SK-N-SH (cell line): ENCODE data around the gene TMEM107. TPM values are rescaled to one million over a fixed set of nuclear protein-coding genes. Genes with fewer than 3 reads are reported as not detected.

Experiments
- CTCF ChIA-PET: fragments of 300-600, 350-600 bp; formaldehyde crosslinking; extraction: SDS; loops from one replicate; lab custom pipeline; 2021; lab: Yijun Ruan, JAX
- POLR2A ChIA-PET: fragments of 350-600 bp; sonication (Branson Sonifier 250); formaldehyde crosslinking; extraction: SDS; loops from one replicate; lab custom pipeline; 2020; ENCODE audit warnings: antibody characterized with exemption, inconsistent platforms; lab: Yijun Ruan, JAX
- DNase-seq: peaks from one replicate; pipeline ENCODE4 v3.0.0; 2012
- H2AFZ ChIP-seq: fragments of 200-600 bp; sonication (generic); 2 replicates; pipeline ENCODE4 v1.8.1; 2016; ENCODE audit warnings: antibody characterized with exemption, mild to moderate bottlenecking, low read depth
- H3F3A ChIP-seq: fragments of 200-600 bp; sonication (generic); replicated peaks from 2 replicates; pipeline ENCODE3; 2016; ENCODE audit warnings: antibody characterized with exemption, mild to moderate bottlenecking; ENCODE audit not compliant: insufficient read depth
- H3K27ac ChIP-seq, 2 experiments: fragments of 200-500 bp in 1 of 2; fragments of 200-600 bp in 1 of 2; sonication (Bioruptor generic) in 1 of 2; sonication (generic), shearing (Covaris generic) in 1 of 2; 2 replicates each; pipeline versions ENCODE4 v1.5.1 to v1.6.1; 2014 to 2016; ENCODE audit warnings: low read depth in 2 of 2, inconsistent platforms in 1 of 2, low read length in 1 of 2, mild to moderate bottlenecking in 1 of 2, mixed read lengths in 1 of 2
- H3K27me3 ChIP-seq: fragments of 200-600 bp; sonication (generic), shearing (Covaris generic); 2 replicates; pipeline ENCODE4 v1.6.1; 2016; ENCODE audit warnings: mixed run types; ENCODE audit not compliant: insufficient read depth
- H3K36me3 ChIP-seq, 2 experiments: fragments of 200-500 bp in 1 of 2; fragments of 200-600 bp in 1 of 2; sonication (Bioruptor generic) in 1 of 2; sonication (generic) in 1 of 2; replicated peaks in 1 of 2; 2 replicates each; pipeline versions ENCODE3 to v1.5.1; 2014 to 2016; ENCODE audit warnings: low read length in 1 of 2, mild to moderate bottlenecking in 1 of 2; ENCODE audit not compliant: insufficient read depth in 2 of 2, control insufficient read depth in 1 of 2
- H3K4me1 ChIP-seq, 2 experiments: fragments of 200-500 bp in 1 of 2; fragments of 200-600 bp in 1 of 2; sonication (Bioruptor generic) in 1 of 2; sonication (generic), shearing (Covaris generic) in 1 of 2; 2 replicates each; pipeline versions ENCODE4 v1.5.1 to v1.6.1; 2014 to 2016; ENCODE audit warnings: low read depth in 1 of 2, low read length in 1 of 2, mixed run types in 1 of 2; ENCODE audit not compliant: insufficient read depth in 2 of 2, control insufficient read depth in 1 of 2
- H3K4me2 ChIP-seq: fragments of 200-600 bp; sonication (generic), shearing (Covaris generic); 2 replicates; pipeline ENCODE4 v1.6.1; 2017; ENCODE audit warnings: mixed run types
- H3K4me3 ChIP-seq, 2 experiments: fragments of 200-500 bp in 1 of 2; fragments of 200-600 bp in 1 of 2; sonication (Bioruptor generic) in 1 of 2; sonication (generic), shearing (Covaris generic) in 1 of 2; 2 replicates each; pipeline versions ENCODE4 v1.5.1 to v1.8.1; 2014 to 2016; ENCODE audit warnings: low read depth in 2 of 2, inconsistent platforms in 1 of 2, low read length in 1 of 2, mild to moderate bottlenecking in 1 of 2, mixed read lengths in 1 of 2, moderate library complexity in 1 of 2
- H3K79me2 ChIP-seq: fragments of 200-600 bp; sonication (generic); 2 replicates; pipeline ENCODE4 v1.8.1; 2017; ENCODE audit warnings: mild to moderate bottlenecking; ENCODE audit not compliant: insufficient read depth
- H3K9ac ChIP-seq: fragments of 200-600 bp; sonication (generic); 2 replicates; pipeline ENCODE4 v1.6.1; 2017; ENCODE audit warnings: mixed run types
- H3K9me2 ChIP-seq: fragments of 200-600 bp; sonication (generic); 2 replicates; pipeline ENCODE4 v1.6.1; 2017; ENCODE audit warnings: mixed run types
- H3K9me3 ChIP-seq: fragments of 200-600 bp; sonication (generic); 2 replicates; pipeline ENCODE4 v1.6.1; 2017; ENCODE audit warnings: mixed run types, mild to moderate bottlenecking, moderate library complexity
- H4K20me1 ChIP-seq: fragments of 200-600 bp; sonication (generic); 2 replicates; pipeline ENCODE4 v1.6.1; 2017; ENCODE audit warnings: mild to moderate bottlenecking, mixed run types; ENCODE audit not compliant: insufficient read depth
- CHD2 ChIP-seq: fragments of 150-350 bp; IDR thresholded peaks from 2 replicates; pipeline ENCODE4 v1.6.1; 2018; ENCODE audit warnings: low read length; ENCODE audit not compliant: partially characterized antibody
- EP300 ChIP-seq, 2 experiments: IDR thresholded peaks; 2 replicates each; pipeline versions ENCODE4 v1.4.0 to v1.6.1; 2012; ENCODE audit warnings: borderline replicate concordance in 1 of 2, low read depth in 1 of 2, low read length in 1 of 2
- FOXJ3 ChIP-seq: sonication (generic); formaldehyde crosslinking; IDR thresholded peaks from 2 replicates; pipeline ENCODE4 v1.5.1; 2020; ENCODE audit warnings: mild to moderate bottlenecking, missing genetic modification reagents
- FOXM1 ChIP-seq: IDR thresholded peaks from 2 replicates; pipeline ENCODE4 v1.4.0; 2012; ENCODE audit warnings: low read depth, mild to moderate bottlenecking
- GABPA ChIP-seq: IDR thresholded peaks from 2 replicates; pipeline ENCODE4 v1.4.0; 2012; ENCODE audit warnings: low read depth, mild to moderate bottlenecking
- GATA2 ChIP-seq: sonication (generic); formaldehyde crosslinking; IDR thresholded peaks from 2 replicates; pipeline ENCODE4 v1.5.0; 2020; ENCODE audit warnings: mild to moderate bottlenecking, missing genetic modification reagents
- MXI1 ChIP-seq: IDR thresholded peaks from 2 replicates; pipeline ENCODE4 v1.6.1; 2012; ENCODE audit warnings: mild to moderate bottlenecking, low read depth, low read length, improper control_type of control experiment
- NFIC ChIP-seq: IDR thresholded peaks from 2 replicates; pipeline ENCODE4 v1.4.0; 2012; ENCODE audit warnings: borderline replicate concordance
- NRF1 ChIP-seq: IDR thresholded peaks from 2 replicates; pipeline ENCODE4 v1.6.1; 2012; ENCODE audit warnings: low read depth, mild to moderate bottlenecking, low read length
- POLR2AphosphoS5 ChIP-seq: IDR thresholded peaks from 2 replicates; pipeline ENCODE4 v1.6.1; 2012; ENCODE audit warnings: low read depth, low read length
- RAD21 ChIP-seq: IDR thresholded peaks from 2 replicates; pipeline ENCODE4 v1.6.1; 2012; ENCODE audit warnings: mild to moderate bottlenecking, low read length
- RCOR1 ChIP-seq: fragments of 150-350 bp; IDR thresholded peaks from 2 replicates; pipeline ENCODE4 v1.6.1; 2017; ENCODE audit warnings: antibody characterized with exemption, low read length
- RFX5 ChIP-seq: IDR thresholded peaks from 2 replicates; pipeline ENCODE4 v1.6.1; 2012; ENCODE audit warnings: mild to moderate bottlenecking, improper control_type of control experiment, low read length
- SIN3A ChIP-seq: IDR thresholded peaks from 2 replicates; pipeline ENCODE4 v1.6.1; 2012; ENCODE audit warnings: low read depth, mild to moderate bottlenecking, low read length, moderate library complexity, borderline replicate concordance
- SMC3 ChIP-seq: IDR thresholded peaks from 2 replicates; pipeline ENCODE4 v1.6.1; 2012; ENCODE audit warnings: low read depth, low read length, improper control_type of control experiment
- WGBS: methylation state at CpG from one replicate; pipeline ENCODE4 v1.1.6; 2017; ENCODE audit warnings: low lambda C conversion rate; 5-methylcytosine and 5-hydroxymethylcytosine counted together
- polyA plus RNA-seq, 3 experiments: library from polyadenylated mRNA; depleted of rRNA; stranded (reverse); fragments of >200 nt; gene quantifications; 2 replicates each; pipeline ENCODE4 v1.2.3, GENCODE V29; 2012
- TF ChIP-seq, protein P1 (sequence below): IDR thresholded peaks from 2 replicates; pipeline ENCODE4; 2012
- TF ChIP-seq, protein P2 (sequence below): IDR thresholded peaks from 2 replicates; pipeline ENCODE4 v1.6.1; 2012; ENCODE audit warnings: mild to moderate bottlenecking, low read depth, low read length, moderate library complexity
- TF ChIP-seq, protein P3 (sequence below): fragments of 200-600 bp; sonication (generic); IDR thresholded peaks from 2 replicates; pipeline ENCODE4 v1.6.1; 2017; ENCODE audit warnings: antibody characterized with exemption, mild to moderate bottlenecking, moderate library complexity
- TF ChIP-seq, protein P4 (sequence below): IDR thresholded peaks from 2 replicates; pipeline ENCODE4 v1.4.0; 2012; ENCODE audit warnings: low read depth
- TF ChIP-seq, protein P5 (sequence below): fragments of 150-350 bp; IDR thresholded peaks from 2 replicates; pipeline ENCODE4 v1.6.1; 2016; ENCODE audit warnings: mild to moderate bottlenecking, low read depth, low read length
- TF ChIP-seq, protein P6 (sequence below): fragments of 150-350 bp; IDR thresholded peaks from 2 replicates; pipeline ENCODE4 v1.6.1; 2017; ENCODE audit warnings: antibody characterized with exemption, low read length, low read depth, borderline replicate concordance

The TMEM107 gene
- polyA plus RNA-seq, 1 of the 3 experiments (the other 2 are of a cell fraction), result 18.6 TPM

DNA sequence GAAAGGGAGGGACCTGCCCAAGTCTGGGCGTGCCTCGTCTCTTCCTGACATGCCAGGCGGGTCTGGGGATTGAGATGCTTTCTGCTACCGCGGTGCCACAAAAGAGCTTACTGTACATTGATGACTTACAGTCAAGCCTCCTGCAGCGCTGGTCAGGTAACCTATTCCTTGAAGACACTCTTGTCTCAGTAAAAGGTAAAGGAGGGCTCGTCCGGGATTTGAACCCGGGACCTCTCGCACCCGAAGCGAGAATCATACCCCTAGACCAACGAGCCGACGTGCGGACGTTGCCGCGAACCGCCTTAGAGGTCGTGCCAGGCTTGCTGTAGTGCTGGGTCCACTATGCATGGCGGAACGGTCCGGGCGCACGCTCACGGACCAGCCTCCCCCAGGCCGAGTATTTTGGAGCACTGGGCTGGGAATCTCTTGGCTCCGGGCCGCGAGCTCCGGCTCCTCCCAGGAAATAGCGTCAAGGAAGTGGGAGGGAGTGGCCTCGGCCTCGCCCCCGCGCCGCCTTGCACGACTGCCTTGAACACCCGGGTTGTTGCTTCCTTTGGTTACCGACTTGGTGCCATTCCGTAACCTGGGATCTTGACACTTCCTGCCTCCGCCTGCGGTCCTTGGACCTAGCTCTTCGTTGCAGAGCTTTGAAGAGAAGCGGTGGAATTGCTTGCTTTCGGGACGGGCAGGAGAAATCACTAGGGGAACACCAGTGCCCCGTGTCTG, 46.6 kb upstream of the TMEM107 start:
- 0 out of 2 replicates have a peak, but pooled peaks cover 4% of the 10 kb centered on the region for H4K20me1 ChIP-seq
- H2AFZ ChIP-seq, result peak overlapping the region; percentile 70; the same call in 1 of the 2 replicates
- no peaks in the 10 kb centered on the region for H3K79me2 ChIP-seq
- H3K27ac ChIP-seq, result peak overlapping the region; percentile 92 to 95
- peaks cover 8 to 22% of the 10 kb centered on the region in 2 experiments; a peak in 3 of 4 replicates for H3K4me1 ChIP-seq
- H3K4me2 ChIP-seq, result peak overlapping the region; percentile 98
- DNase-seq, result peak; percentile 76
- peak overlapping the region; percentile 89 for H3K9ac ChIP-seq
- H3K27me3 ChIP-seq, result no peaks in the 10 kb centered on the region
- POLR2A ChIA-PET, result interaction anchor here (0.7 to 2.8 kb wide), 7 partner anchors 25 to 160 kb away, joined by 4 to 14 read pairs (median 8); partner anchors contain the start of genes CTC1 and RPL26
- 0% methylated on average over 39 of the region's 49 CpGs for WGBS
- H3F3A ChIP-seq, result peaks cover 60% of the 10 kb centered on the region
- CTCF ChIA-PET, result interaction anchor here (0.9 to 6.5 kb wide), 11 partner anchors 11 to 1200 kb away, joined by 3 to 55 read pairs (median 7); partner anchors contain the start of genes ALOXE3, BORCS6, HES7 and SLC25A35
- peak overlapping the region; percentile 83 to 86 for H3K4me3 ChIP-seq
- no peaks in the 10 kb centered on the region for H3K9me3 ChIP-seq
- peaks cover 0 to 3% of the 10 kb centered on the region in 2 experiments for H3K36me3 ChIP-seq
- H3K9me2 ChIP-seq, result no peaks in the 10 kb centered on the region
- no peak for TF ChIP-seq GATA2 (CRISPR knock-in tag)
- TF ChIP-seq, protein P1, sequence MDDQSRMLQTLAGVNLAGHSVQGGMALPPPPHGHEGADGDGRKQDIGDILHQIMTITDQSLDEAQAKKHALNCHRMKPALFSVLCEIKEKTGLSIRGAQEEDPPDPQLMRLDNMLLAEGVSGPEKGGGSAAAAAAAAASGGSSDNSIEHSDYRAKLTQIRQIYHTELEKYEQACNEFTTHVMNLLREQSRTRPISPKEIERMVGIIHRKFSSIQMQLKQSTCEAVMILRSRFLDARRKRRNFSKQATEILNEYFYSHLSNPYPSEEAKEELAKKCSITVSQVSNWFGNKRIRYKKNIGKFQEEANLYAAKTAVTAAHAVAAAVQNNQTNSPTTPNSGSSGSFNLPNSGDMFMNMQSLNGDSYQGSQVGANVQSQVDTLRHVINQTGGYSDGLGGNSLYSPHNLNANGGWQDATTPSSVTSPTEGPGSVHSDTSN, result no peak
- peak; percentile 56 for TF ChIP-seq CHD2
- TF ChIP-seq, protein P2, sequence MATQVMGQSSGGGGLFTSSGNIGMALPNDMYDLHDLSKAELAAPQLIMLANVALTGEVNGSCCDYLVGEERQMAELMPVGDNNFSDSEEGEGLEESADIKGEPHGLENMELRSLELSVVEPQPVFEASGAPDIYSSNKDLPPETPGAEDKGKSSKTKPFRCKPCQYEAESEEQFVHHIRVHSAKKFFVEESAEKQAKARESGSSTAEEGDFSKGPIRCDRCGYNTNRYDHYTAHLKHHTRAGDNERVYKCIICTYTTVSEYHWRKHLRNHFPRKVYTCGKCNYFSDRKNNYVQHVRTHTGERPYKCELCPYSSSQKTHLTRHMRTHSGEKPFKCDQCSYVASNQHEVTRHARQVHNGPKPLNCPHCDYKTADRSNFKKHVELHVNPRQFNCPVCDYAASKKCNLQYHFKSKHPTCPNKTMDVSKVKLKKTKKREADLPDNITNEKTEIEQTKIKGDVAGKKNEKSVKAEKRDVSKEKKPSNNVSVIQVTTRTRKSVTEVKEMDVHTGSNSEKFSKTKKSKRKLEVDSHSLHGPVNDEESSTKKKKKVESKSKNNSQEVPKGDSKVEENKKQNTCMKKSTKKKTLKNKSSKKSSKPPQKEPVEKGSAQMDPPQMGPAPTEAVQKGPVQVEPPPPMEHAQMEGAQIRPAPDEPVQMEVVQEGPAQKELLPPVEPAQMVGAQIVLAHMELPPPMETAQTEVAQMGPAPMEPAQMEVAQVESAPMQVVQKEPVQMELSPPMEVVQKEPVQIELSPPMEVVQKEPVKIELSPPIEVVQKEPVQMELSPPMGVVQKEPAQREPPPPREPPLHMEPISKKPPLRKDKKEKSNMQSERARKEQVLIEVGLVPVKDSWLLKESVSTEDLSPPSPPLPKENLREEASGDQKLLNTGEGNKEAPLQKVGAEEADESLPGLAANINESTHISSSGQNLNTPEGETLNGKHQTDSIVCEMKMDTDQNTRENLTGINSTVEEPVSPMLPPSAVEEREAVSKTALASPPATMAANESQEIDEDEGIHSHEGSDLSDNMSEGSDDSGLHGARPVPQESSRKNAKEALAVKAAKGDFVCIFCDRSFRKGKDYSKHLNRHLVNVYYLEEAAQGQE, result peak; percentile 38
- TF ChIP-seq RCOR1, result peak; percentile 62; the same call in 1 of the 2 replicates
- peak; percentile 82 for TF ChIP-seq GABPA
- TF ChIP-seq, protein P3, sequence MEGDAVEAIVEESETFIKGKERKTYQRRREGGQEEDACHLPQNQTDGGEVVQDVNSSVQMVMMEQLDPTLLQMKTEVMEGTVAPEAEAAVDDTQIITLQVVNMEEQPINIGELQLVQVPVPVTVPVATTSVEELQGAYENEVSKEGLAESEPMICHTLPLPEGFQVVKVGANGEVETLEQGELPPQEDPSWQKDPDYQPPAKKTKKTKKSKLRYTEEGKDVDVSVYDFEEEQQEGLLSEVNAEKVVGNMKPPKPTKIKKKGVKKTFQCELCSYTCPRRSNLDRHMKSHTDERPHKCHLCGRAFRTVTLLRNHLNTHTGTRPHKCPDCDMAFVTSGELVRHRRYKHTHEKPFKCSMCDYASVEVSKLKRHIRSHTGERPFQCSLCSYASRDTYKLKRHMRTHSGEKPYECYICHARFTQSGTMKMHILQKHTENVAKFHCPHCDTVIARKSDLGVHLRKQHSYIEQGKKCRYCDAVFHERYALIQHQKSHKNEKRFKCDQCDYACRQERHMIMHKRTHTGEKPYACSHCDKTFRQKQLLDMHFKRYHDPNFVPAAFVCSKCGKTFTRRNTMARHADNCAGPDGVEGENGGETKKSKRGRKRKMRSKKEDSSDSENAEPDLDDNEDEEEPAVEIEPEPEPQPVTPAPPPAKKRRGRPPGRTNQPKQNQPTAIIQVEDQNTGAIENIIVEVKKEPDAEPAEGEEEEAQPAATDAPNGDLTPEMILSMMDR, result no peak
- TF ChIP-seq, protein P4, sequence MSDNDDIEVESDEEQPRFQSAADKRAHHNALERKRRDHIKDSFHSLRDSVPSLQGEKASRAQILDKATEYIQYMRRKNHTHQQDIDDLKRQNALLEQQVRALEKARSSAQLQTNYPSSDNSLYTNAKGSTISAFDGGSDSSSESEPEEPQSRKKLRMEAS, result peak; percentile 65; the same call in 1 of the 2 replicates
- no peak for TF ChIP-seq EP300 (IDR thresholded peaks at IDR 0.05; ENCODE audit: borderline replicate concordance in 1 of 2, low read depth in 1 of 2, low read length in 1 of 2)
- TF ChIP-seq, protein P5, sequence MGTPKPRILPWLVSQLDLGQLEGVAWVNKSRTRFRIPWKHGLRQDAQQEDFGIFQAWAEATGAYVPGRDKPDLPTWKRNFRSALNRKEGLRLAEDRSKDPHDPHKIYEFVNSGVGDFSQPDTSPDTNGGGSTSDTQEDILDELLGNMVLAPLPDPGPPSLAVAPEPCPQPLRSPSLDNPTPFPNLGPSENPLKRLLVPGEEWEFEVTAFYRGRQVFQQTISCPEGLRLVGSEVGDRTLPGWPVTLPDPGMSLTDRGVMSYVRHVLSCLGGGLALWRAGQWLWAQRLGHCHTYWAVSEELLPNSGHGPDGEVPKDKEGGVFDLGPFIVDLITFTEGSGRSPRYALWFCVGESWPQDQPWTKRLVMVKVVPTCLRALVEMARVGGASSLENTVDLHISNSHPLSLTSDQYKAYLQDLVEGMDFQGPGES, result no peak
- peak; percentile 87 for TF ChIP-seq POLR2AphosphoS5
- no peak for TF ChIP-seq RFX5
- no peak; the same call in none of the 2 replicates for TF ChIP-seq MXI1
- no peak for TF ChIP-seq RAD21
- no peak for TF ChIP-seq FOXM1
- TF ChIP-seq NRF1, result no peak
- TF ChIP-seq SIN3A, result no peak; the same call in 1 of the 2 replicates
- no peak for TF ChIP-seq SMC3
- TF ChIP-seq NFIC, result peak; percentile 76; the same call in 1 of the 2 replicates
- TF ChIP-seq, protein P6, sequence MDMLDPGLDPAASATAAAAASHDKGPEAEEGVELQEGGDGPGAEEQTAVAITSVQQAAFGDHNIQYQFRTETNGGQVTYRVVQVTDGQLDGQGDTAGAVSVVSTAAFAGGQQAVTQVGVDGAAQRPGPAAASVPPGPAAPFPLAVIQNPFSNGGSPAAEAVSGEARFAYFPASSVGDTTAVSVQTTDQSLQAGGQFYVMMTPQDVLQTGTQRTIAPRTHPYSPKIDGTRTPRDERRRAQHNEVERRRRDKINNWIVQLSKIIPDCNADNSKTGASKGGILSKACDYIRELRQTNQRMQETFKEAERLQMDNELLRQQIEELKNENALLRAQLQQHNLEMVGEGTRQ, result no peak
- TF ChIP-seq FOXJ3 (CRISPR knock-in tag), result peak; percentile 39; the same call in 1 of the 2 replicates
